GM21360 (cell line): Measurements from ENCODE around the gene SSTR3.

Source experiments
- ATAC-seq: cut with Tn5 transposase; IDR thresholded peaks from one replicate; pipeline ENCODE4 v1.9.1; 2021; ENCODE audit warnings: mild to moderate bottlenecking, moderate library complexity; ENCODE audit not compliant: unreplicated experiment

SSTR3 gene

DNA sequence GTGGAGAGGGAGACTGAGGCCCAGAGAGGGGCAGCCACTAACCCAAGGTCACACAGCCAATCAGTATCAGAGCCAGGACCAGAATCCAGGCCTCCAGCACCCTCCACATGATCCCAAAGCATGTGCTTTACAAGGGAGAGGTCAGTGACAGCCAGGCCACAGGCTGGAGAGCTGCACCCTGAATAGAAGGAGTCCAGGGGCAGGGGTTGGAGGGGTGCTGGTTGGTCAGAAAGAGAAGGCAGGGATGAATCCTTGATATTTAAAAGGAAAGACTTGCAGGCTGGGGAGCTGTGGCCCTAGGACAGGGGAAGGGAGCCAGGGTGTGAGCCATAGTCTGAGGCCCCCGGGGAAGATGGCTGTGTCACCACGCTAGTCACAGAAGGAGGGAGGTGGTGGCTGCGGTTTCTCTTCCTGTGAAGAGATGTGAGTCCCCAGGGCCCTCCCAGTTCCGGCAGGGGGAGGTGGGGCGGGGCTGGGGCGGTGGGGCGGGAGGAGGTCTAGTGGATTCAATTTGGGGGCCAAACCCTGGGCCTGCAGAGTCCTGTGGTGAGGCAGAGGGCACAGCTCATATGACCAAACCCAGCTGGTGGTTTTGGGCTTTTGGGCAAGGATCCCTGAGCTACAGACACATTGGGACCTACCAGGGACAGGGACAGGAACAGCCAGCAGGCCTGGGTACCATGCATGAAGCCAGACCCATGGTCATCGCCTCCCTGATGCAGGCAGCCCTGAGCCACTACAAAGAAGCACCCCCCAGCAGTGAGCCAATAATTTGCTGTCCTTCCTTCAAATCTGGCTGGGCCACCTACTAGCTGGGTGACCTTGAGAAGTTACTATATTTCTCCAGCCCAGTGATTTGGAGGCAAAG is 17.8 kb upstream of the SSTR3 start:
- no peak for ATAC-seq

- ATAC-seq = no peak
Measured at GRCh38 chr22:37229012-37229804, 16.9 kb upstream of the SSTR3 start.

- no peak for ATAC-seq
Measured at GRCh38 chr22:37228106-37229011, 16.1 kb upstream of the SSTR3 start.

GRCh38 chr22:37226514-37226913 is 14.2 kb upstream of the SSTR3 start:
- ATAC-seq = no peak

DNA sequence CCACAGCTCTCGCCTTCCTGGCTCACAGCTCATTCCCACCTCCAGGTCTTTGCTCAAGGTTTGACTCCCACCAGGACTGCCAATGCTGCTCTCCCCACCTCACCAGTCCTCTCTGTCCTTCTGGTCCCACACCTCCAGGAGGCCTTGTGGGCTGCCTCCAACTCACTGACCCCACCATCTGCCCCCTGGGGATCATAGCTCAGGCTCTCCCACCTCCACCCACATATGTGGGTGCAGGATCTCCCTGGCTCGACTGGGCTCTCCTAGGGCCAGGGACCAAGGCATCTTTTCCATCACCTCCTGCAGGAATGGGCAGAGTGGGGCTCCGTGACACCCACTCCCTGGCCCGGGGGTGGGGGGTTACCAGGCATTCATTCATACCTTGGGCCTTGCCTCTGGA is 13.8 kb upstream of the SSTR3 start:
- ATAC-seq = no peak

DNA sequence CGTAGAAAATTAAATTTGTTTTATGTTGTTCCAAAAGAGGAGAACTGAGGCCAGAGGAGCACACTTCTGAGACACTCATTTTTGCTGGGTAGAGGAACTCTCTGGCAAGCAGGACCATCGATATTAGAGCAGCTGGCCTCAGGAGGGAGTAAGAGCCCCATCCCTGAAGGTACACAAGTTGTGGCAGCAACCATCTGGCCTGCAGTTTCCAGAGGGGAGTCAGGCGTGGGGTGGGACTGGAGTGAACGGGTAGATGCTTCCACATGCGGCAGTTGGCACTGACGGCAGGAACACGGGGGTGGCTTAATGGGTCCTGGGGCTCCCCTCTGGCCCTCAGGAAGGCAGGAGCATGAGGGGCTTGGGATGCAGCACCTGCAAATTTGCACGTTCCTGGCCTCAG is 13.2 kb upstream of the SSTR3 start:
- no peak for ATAC-seq

DNA sequence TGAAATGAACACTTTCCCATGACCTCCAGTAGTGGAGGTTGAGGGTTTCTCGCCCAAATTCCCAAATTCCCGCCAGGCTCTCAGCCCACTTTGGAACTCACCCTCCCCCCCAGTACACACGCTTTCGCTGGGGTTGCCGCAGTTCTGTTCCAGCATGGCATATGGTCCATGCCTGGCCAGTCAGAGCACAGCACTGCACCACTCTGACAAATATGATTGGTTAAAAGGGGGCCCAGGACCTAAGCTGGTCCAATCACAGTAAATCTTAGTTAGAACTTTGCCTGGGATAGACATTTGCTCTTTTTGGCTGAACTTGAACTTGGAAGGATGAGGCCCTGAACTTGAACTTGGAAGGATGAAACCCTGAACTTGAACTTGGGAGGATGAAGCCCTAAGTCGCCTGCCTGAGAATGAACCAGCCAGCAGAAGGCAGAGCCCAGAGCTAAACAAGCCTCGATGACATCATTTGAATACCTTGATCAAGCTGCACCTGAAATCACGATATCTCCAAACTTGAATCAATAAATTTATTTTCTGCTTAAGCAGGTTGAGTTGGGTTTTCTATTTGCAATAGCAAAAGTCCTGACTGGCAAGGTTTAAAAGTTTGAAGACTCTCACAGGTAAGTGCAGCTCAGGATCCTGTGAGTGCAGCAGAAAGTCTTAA is 12.6 kb upstream of the SSTR3 start:
- ATAC-seq = no peak

GRCh38 chr22:37223965-37224551 is 11.8 kb upstream of the SSTR3 start:
- no peak for ATAC-seq

- no peak for ATAC-seq
Measured at GRCh38 chr22:37222440-37222971, 10.2 kb upstream of the SSTR3 start.

DNA sequence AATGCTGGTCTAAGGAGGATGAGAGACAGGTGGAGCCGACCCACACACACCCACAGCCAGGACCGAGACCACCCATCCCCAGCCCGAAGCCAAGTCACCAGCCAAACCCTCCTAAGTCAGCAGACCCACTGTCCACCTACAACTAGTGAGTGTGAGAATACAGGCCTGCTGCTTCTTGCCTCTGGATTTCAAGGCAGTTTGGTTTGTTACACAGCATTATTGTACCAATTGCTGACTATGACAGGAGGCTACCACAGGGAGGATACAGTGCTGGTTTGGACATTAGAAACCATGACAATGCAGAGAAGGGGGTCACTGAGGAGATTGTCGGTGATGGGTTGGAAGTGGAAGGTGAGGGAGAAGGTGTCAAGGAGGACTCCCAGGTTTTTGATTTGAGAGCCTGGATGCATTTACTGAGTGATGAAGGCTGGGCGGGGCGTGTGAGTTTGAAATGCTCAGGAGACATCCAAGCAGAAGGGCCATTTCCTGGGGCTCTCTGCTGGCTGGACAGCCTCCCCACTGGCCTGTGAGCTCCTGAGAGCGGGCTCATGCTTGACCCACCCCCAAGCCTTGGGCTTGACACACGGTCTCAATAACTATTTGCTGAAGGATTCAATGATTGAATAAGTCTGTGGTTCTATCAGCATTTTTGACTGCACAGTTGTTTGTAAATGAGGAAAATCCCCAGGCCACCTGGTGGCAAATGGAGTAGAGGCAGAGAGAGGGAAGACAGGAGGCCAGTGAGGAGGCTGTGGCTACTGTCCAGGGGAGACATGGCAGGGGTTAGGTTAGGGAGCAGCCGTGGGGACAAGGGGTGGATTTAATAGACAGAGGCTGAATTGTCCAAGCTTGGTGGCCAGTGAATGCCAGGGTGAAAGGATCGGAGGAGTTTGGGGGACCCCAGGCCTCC is 9.4 kb upstream of the SSTR3 start:
- no peak for ATAC-seq

DNA sequence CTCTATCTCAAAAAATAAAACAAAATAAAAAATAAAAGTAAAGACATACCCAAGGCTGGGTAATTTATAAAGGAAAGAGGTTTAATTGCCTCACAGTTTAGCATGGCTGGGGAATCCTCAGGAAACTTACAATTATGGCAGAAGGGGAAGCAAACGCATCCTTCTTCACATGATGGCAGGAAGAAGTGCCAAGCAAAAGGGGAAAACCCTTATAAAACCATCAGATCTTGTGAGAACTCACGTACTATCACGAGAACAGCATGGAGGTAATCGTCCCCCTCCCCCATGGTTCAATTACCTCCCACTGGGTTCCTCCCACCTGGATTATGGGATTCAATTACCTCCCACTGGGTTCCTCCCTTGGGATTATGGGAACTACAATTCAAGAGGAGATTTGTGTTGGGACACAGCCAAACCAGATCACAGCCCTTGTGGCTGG is 8.3 kb upstream of the SSTR3 start:
- no peak for ATAC-seq

- ATAC-seq = no peak
Measured at GRCh38 chr22:37219533-37219932, 7.3 kb upstream of the SSTR3 start.

GRCh38 chr22:37218771-37219411 is 6.6 kb upstream of the SSTR3 start:
- ATAC-seq = peak; percentile 51

DNA sequence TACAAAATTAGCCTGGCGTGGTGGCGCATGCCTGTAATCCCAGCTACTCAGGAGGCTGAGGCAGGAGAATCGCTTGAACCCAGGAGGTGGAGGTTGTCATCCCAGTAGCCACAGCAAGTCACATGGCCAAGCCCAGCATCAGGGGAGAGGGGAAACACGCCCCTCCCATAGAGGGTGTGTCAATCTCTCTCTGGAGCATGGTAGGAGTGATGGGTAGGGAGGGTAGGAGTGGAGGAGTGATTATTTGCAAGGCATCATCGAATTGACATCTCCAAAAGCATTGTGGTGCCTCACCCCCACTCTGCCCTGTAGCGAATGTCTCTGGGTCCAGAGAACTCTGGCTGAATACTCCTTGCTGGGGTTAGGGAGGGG is 6.1 kb upstream of the SSTR3 start:
- ATAC-seq = no peak

DNA sequence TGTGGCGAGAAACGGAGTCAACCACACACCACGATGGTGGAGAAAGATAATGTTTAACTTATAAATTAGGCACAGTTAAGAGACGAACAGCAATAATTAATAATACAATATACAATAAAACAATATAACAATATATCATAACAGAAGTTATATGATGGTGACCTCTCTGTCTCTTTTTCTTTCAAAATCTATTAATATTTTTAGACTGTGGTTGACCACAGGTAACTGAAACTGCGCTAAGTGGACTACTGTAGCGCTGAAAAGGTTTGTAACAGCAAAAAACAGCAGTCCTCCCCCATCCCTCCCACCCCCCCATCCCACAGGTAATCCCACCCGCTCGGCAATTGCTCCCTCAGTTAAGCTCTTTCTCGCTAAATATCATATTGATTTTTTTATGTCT is 3.6 kb upstream of the SSTR3 start:
- no peak for ATAC-seq

DNA sequence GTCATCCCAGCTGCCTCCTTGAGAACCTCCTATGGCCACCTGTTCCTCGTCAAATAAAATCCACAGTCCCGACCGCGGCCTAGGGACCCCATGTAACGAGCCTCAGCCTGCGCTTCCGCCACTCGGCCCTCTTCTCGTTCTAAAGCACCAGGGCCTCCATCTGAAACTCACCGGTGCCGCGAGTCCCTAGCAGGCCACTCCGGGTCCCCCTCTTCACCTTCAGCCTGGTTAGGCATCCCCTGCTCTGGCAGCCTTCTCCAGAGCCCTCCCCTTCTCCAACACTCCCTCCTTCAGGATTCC is 2.4 kb upstream of the SSTR3 start:
- no peak for ATAC-seq

- ATAC-seq = no peak
Measured at GRCh38 chr22:37213941-37214730, 1.9 kb upstream of the SSTR3 start.
